Measurements from ENCODE around the gene CSNK1G3. TPM values are rescaled to one million over a fixed set of nuclear protein-coding genes. Genes with fewer than 3 reads are reported as not detected.

The CSNK1G3 gene
- total and polyA plus RNA-seq, 10 donors: 9.0 to 81.9 (median 51.6) TPM

- no peak for TF ChIP-seq POLR2A (IDR thresholded peaks at IDR 0.05)
- TF ChIP-seq CTCF (IDR thresholded peaks at IDR 0.05 in 8 of 11, conservative IDR thresholded peaks at IDR 0.05 in 3 of 11): no peak
- TF ChIP-seq POLR2AphosphoS5 (IDR thresholded peaks at IDR 0.05): no peak
- no peak overlapping the region for H3K27ac ChIP-seq
- H3K36me3 ChIP-seq: peaks cover 0 to 31% (median 9%) of the 10 kb centered on the region in 6 donors
- no peak for DNase-seq
- H3K4me3 ChIP-seq: no peak overlapping the region
- no peaks in the 10 kb centered on the region for H3K27me3 ChIP-seq (replicated peaks in 1 of 7)
- H3K4me1 ChIP-seq: peaks cover 0 to 20% (median 0%) of the 10 kb centered on the region in 6 donors
- H3K9me3 ChIP-seq: peaks cover 0 to 5% (median 0%) of the 10 kb centered on the region in 8 donors
- intact Hi-C loops (cut with DNase I; ENCODE audit: low total_unique reads): no loop called here
Observed at GRCh38 chr5:123571927-123572326, 60.0 kb downstream of the CSNK1G3 start.

- no peak overlapping the region for H3K4me3 ChIP-seq
- H3K9me3 ChIP-seq: no peaks in the 10 kb centered on the region
- DNase-seq: no peak
- H3K27me3 ChIP-seq (replicated peaks in 1 of 7): no peaks in the 10 kb centered on the region
- H3K36me3 ChIP-seq: peaks cover 0 to 57% (median 14%) of the 10 kb centered on the region in 6 donors
- H3K27ac ChIP-seq: no peak overlapping the region
- H3K4me1 ChIP-seq: peaks cover 0 to 10% (median 3%) of the 10 kb centered on the region in 6 donors
- TF ChIP-seq POLR2A (IDR thresholded peaks at IDR 0.05): no peak
- TF ChIP-seq POLR2AphosphoS5 (IDR thresholded peaks at IDR 0.05): no peak
- TF ChIP-seq CTCF (IDR thresholded peaks at IDR 0.05 in 8 of 11, conservative IDR thresholded peaks at IDR 0.05 in 3 of 11): no peak
- intact Hi-C loops (cut with DNase I; ENCODE audit: low total_unique reads): no loop called here
Observed at GRCh38 chr5:123578390-123578789, 66.4 kb downstream of the CSNK1G3 start.

DNA sequence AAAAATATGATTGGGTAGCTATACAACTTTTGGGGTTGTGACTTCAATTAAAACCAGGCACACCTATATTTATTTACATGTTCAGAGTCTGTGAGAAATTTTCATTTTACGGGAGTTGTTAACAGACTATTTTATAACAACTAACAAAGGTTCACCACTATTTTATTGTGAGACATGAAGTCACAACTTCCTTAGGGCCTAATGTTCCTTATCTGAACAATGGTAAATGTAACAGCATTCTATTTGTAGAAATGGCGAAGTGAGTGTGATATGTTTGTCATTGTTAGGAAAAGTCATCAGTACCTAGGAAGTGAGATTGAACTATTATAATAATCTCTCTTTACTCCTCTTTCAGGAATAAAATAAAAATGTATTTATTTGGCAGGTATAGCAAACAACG lies 67.4 kb downstream of the CSNK1G3 start:
- no peak overlapping the region for H3K27ac ChIP-seq
- H3K27me3 ChIP-seq (replicated peaks in 1 of 7): no peaks in the 10 kb centered on the region
- DNase-seq: no peak
- H3K9me3 ChIP-seq: no peaks in the 10 kb centered on the region
- no peak for TF ChIP-seq POLR2A (IDR thresholded peaks at IDR 0.05)
- no peak for TF ChIP-seq CTCF (IDR thresholded peaks at IDR 0.05 in 8 of 11, conservative IDR thresholded peaks at IDR 0.05 in 3 of 11)
- no peak for TF ChIP-seq POLR2AphosphoS5 (IDR thresholded peaks at IDR 0.05)
- intact Hi-C loops (cut with DNase I; ENCODE audit: low total_unique reads): no loop called here
- peaks cover 0 to 10% (median 3%) of the 10 kb centered on the region in 6 donors for H3K4me1 ChIP-seq
- no peak overlapping the region for H3K4me3 ChIP-seq
- 92 to 95% (median 94%) methylated on average over 3 of the region's 3 CpGs for WGBS, 5 donors
- peaks cover 0 to 50% (median 14%) of the 10 kb centered on the region in 6 donors for H3K36me3 ChIP-seq

GRCh38 chr5:123582550-123583285 lies 70.7 kb downstream of the CSNK1G3 start:
- peaks cover 0 to 26% (median 2%) of the 10 kb centered on the region in 6 donors for H3K36me3 ChIP-seq
- intact Hi-C loops (cut with DNase I; ENCODE audit: low total_unique reads): no loop called here
- H3K4me1 ChIP-seq: peaks cover 0 to 10% (median 3%) of the 10 kb centered on the region in 6 donors
- TF ChIP-seq CTCF (IDR thresholded peaks at IDR 0.05 in 8 of 11, conservative IDR thresholded peaks at IDR 0.05 in 3 of 11) (no peak), POLR2AphosphoS5 (IDR thresholded peaks at IDR 0.05) (no peak), POLR2A (IDR thresholded peaks at IDR 0.05) (no peak)
- no peaks in the 10 kb centered on the region for H3K9me3 ChIP-seq
- no peak for DNase-seq
- no peaks in the 10 kb centered on the region for H3K27me3 ChIP-seq (replicated peaks in 1 of 7)
- H3K4me3 ChIP-seq: no peak overlapping the region
- WGBS, 5 donors: 52 to 63% (median 56%) methylated on average over 4 of the region's 4 CpGs
- H3K27ac ChIP-seq: peak overlapping the region in 2 of 8 donors; percentile 9 to 10

Data from spleen (tissue), 11 donors.